G401 (cell line): Measurements from ENCODE around the gene ATP13A2. TPM values are rescaled to one million over a fixed set of nuclear protein-coding genes. Genes with fewer than 3 reads are reported as not detected.
"Not testable (repeated sequence)": the region's sequence is repeated elsewhere in the genome, so short reads cannot be mapped to it uniquely, and the experiment has no call there.

ENCODE experiments used
- DNase-seq: peaks from one replicate; pipeline ENCODE4 v3.0.0-alpha.2; 2015; ENCODE audit warnings: low spot score
- in situ Hi-C: cut with HindIII; loops from 2 replicates; pipeline ENCODE4 v1.10.0; 2016; ENCODE audit warnings: low sequenced_read_pairs, mixed read lengths
- total RNA-seq: library from RNA; depleted of rRNA; stranded (reverse); fragments of >200 nt; shearing (Covaris generic); gene quantifications from 2 replicates; pipeline ENCODE4 v1.2.3, GENCODE V29; 2014

Gene ATP13A2
- total RNA-seq, 1 experiment from 2014 or later, result 38.9 TPM

- DNase-seq, result no peak
- in situ Hi-C loops, result no loop called here
Measured at GRCh38 chr1:16969057-16969611, 42.6 kb downstream of the ATP13A2 start.

- in situ Hi-C loops, result no loop called here
Measured at GRCh38 chr1:16968372-16968771, 43.4 kb downstream of the ATP13A2 start.

GRCh38 chr1:16967962-16968361 is 43.8 kb downstream of the ATP13A2 start:
- in situ Hi-C loops, result no loop called here
- DNase-seq, result no peak

More at GRCh38 chr1:16968372-16968771, 43.4 kb downstream of the ATP13A2 start:
- no peak for DNase-seq

- in situ Hi-C loops, result no loop called here
- no peak for DNase-seq
Measured at GRCh38 chr1:16967095-16967575, 44.6 kb downstream of the ATP13A2 start.

- in situ Hi-C loops, result no loop called here
- DNase-seq, result no peak
Measured at GRCh38 chr1:16966282-16966681, 45.4 kb downstream of the ATP13A2 start.

GRCh38 chr1:16965486-16966067 is 46.2 kb downstream of the ATP13A2 start:
- no peak for DNase-seq
- in situ Hi-C loops, result no loop called here

- DNase-seq, in situ Hi-C loops: not testable (repeated sequence)
Measured at GRCh38 chr1:16964169-16964568, 47.6 kb downstream of the ATP13A2 start.

GRCh38 chr1:16961297-16962133 is 50.2 kb downstream of the ATP13A2 start:
- DNase-seq, result no peak
- in situ Hi-C loops, result no loop called here

- peak; percentile 41 for DNase-seq
- in situ Hi-C loops, result no loop called here
Measured at GRCh38 chr1:16960560-16961296, 51.0 kb downstream of the ATP13A2 start.

- DNase-seq, result no peak
- in situ Hi-C loops, result no loop called here
Measured at GRCh38 chr1:16958475-16958874, 53.3 kb downstream of the ATP13A2 start.

GRCh38 chr1:16957731-16958130 is 54.0 kb downstream of the ATP13A2 start:
- in situ Hi-C loops, result no loop called here
- DNase-seq, result no peak

- in situ Hi-C loops, result no loop called here
Measured at GRCh38 chr1:16956775-16957174, 55.0 kb downstream of the ATP13A2 start.

GRCh38 chr1:16955186-16955585 is 56.5 kb downstream of the ATP13A2 start:
- in situ Hi-C loops, result no loop called here
- no peak for DNase-seq

More at GRCh38 chr1:16956775-16957174, 55.0 kb downstream of the ATP13A2 start:
- no peak for DNase-seq

GRCh38 chr1:16954579-16954978 is 57.1 kb downstream of the ATP13A2 start:
- DNase-seq, result no peak
- in situ Hi-C loops, result no loop called here

- DNase-seq, in situ Hi-C loops: not testable (repeated sequence)
Measured at GRCh38 chr1:16952376-16952775, 59.4 kb downstream of the ATP13A2 start.

- in situ Hi-C loops, DNase-seq: not testable (repeated sequence)
Measured at GRCh38 chr1:16949026-16949425, 62.7 kb downstream of the ATP13A2 start.

GRCh38 chr1:16948282-16948891 is 63.3 kb downstream of the ATP13A2 start:
- in situ Hi-C loops, DNase-seq: not testable (repeated sequence)

GRCh38 chr1:16946646-16947045 is 65.1 kb downstream of the ATP13A2 start:
- DNase-seq, result no peak
- in situ Hi-C loops, result no loop called here

- DNase-seq, in situ Hi-C loops: not testable (repeated sequence)
Measured at GRCh38 chr1:16946185-16946584, 65.5 kb downstream of the ATP13A2 start.
